GM23338 (cell line): ENCODE measurements around the gene USP6NL. TPM values are rescaled to one million over a fixed set of nuclear protein-coding genes. Genes with fewer than 3 reads are reported as not detected.

Experiments
- ETS1 ChIP-seq: IDR thresholded peaks from 2 replicates; pipeline ENCODE4 v1.6.1; 2016; ENCODE audit warnings: antibody characterized with exemption
- EZH2 ChIP-seq: fragments of 200-600 bp; sonication (generic); IDR thresholded peaks from one replicate; pipeline ENCODE4 v1.8.0; 2017; ENCODE audit warnings: antibody characterized with exemption, mild to moderate bottlenecking, low read depth; ENCODE audit not compliant: unreplicated experiment
- EZH2phosphoT487 ChIP-seq: fragments of 200-600 bp; sonication (generic); IDR thresholded peaks from one replicate; pipeline ENCODE4 v1.8.1; 2018; ENCODE audit warnings: antibody characterized with exemption; ENCODE audit not compliant: unreplicated experiment
- JUNB ChIP-seq: IDR thresholded peaks from one replicate; pipeline ENCODE4 v1.6.1; 2016; ENCODE audit warnings: antibody characterized with exemption; ENCODE audit not compliant: unreplicated experiment
- NANOG ChIP-seq: IDR thresholded peaks from 2 replicates; pipeline ENCODE4 v1.6.1; 2016; ENCODE audit warnings: antibody characterized with exemption, borderline replicate concordance
- STAT1 ChIP-seq: IDR thresholded peaks from one replicate; pipeline ENCODE4 v1.6.1; 2016; ENCODE audit warnings: antibody characterized with exemption; ENCODE audit not compliant: unreplicated experiment
- ZNF462 ChIP-seq: fragments of 250-450 bp; sonication (Bioruptor Pico); IDR thresholded peaks from 2 replicates; pipeline ENCODE4 v1.5.0; 2020; ENCODE audit warnings: mild to moderate bottlenecking, moderate library complexity
- polyA plus RNA-seq: library from polyadenylated mRNA; unstranded; fragments of >200 nt; fragmentation: Nextera tagmentation; extraction: Ambion mirVana; gene quantifications from 2 replicates; pipeline ENCODE4 v1.2.1, GENCODE V29; 2016
- total RNA-seq: library from RNA; depleted of rRNA; stranded (reverse); fragments of >200 nt; shearing (Covaris generic); gene quantifications from 2 replicates; pipeline ENCODE4 v1.2.3, GENCODE V29; 2014

USP6NL gene
- total and polyA plus RNA-seq, 2 experiments from 2014 or later: 8.1 to 29.7 TPM

GRCh38 chr10:11553773-11554381, 57.6 kb downstream of the USP6NL start (continued):
- TF ChIP-seq ZNF462 (CRISPR knock-in tag): no peak
- TF ChIP-seq NANOG: no peak
- no peak for TF ChIP-seq EZH2phosphoT487
- no peak for TF ChIP-seq ETS1
- no peak for TF ChIP-seq JUNB
- no peak for TF ChIP-seq STAT1
- no peak for TF ChIP-seq EZH2
